ENCODE measurements around the gene NDFIP1.

NDFIP1 gene

GRCh38 chr5:142096382-142096781 lies 12.2 kb upstream of the NDFIP1 start:
- ChIA-PET POLR2A (no interaction called here), CTCF (interaction anchor here (1.4 kb wide), 1 partner anchor 8 kb away, joined by 3 read pairs; no protein-coding TSS in a partner anchor)

GRCh38 chr5:142097681-142098080 lies 10.9 kb upstream of the NDFIP1 start:
- H3K4me3 ChIP-seq (ENCODE audit: low read depth, low read length) = no peak overlapping the region
- CTCF ChIA-PET = no interaction called here
- POLR2A ChIA-PET = no interaction called here

More at GRCh38 chr5:142096382-142096781, 12.2 kb upstream of the NDFIP1 start:
- TF ChIP-seq CTCF (IDR thresholded peaks at IDR 0.05; ENCODE audit: insufficient read depth, low read length, missing control alignments) = no peak
- H3K4me3 ChIP-seq (ENCODE audit: low read depth, low read length) = no peak overlapping the region
- no peak for DNase-seq (ENCODE audit: low read depth, low spot score)

GRCh38 chr5:142098275-142098674 lies 10.3 kb upstream of the NDFIP1 start:
- no peak for TF ChIP-seq CTCF (IDR thresholded peaks at IDR 0.05; ENCODE audit: insufficient read depth, low read length, missing control alignments)
- ChIA-PET POLR2A (no interaction called here), CTCF (no interaction called here)
- H3K4me3 ChIP-seq (ENCODE audit: low read depth, low read length) = no peak overlapping the region
- no peak for DNase-seq (ENCODE audit: low read depth, low spot score)

More at GRCh38 chr5:142097681-142098080, 10.9 kb upstream of the NDFIP1 start:
- no peak for TF ChIP-seq CTCF (IDR thresholded peaks at IDR 0.05; ENCODE audit: insufficient read depth, low read length, missing control alignments)
- DNase-seq (ENCODE audit: low read depth, low spot score) = no peak

GRCh38 chr5:142098931-142099330 lies 9.6 kb upstream of the NDFIP1 start:
- CTCF ChIA-PET = no interaction called here
- no peak for TF ChIP-seq CTCF (IDR thresholded peaks at IDR 0.05; ENCODE audit: insufficient read depth, low read length, missing control alignments)
- H3K4me3 ChIP-seq (ENCODE audit: low read depth, low read length) = no peak overlapping the region
- POLR2A ChIA-PET = no interaction called here
- no peak for DNase-seq (ENCODE audit: low read depth, low spot score)

- CTCF ChIA-PET = no interaction called here
- DNase-seq (ENCODE audit: low read depth, low spot score) = no peak
- TF ChIP-seq CTCF (IDR thresholded peaks at IDR 0.05; ENCODE audit: insufficient read depth, low read length, missing control alignments) = no peak
- POLR2A ChIA-PET = no interaction called here
- H3K4me3 ChIP-seq (ENCODE audit: low read depth, low read length) = no peak overlapping the region
These were observed 8.3 kb upstream of the NDFIP1 start for GRCh38 chr5:142100307-142100706.

- DNase-seq (ENCODE audit: low read depth, low spot score) = no peak
- H3K4me3 ChIP-seq (ENCODE audit: low read depth, low read length) = no peak overlapping the region
- ChIA-PET CTCF (no interaction called here), POLR2A (no interaction called here)
- TF ChIP-seq CTCF (IDR thresholded peaks at IDR 0.05; ENCODE audit: insufficient read depth, low read length, missing control alignments) = no peak
These were observed 5.4 kb upstream of the NDFIP1 start for GRCh38 chr5:142102980-142103740.
